K562 (cell line): ENCODE data around the gene RIPPLY3. TPM values are rescaled to one million over a fixed set of nuclear protein-coding genes. Genes with fewer than 3 reads are reported as not detected.

Experiments
- BCOR ChIP-seq: fragments of 450-650 bp; IDR thresholded peaks from 2 replicates; pipeline ENCODE4 v1.6.1; 2016
- BMI1 ChIP-seq: fragments of 150-350 bp; IDR thresholded peaks from 2 replicates; pipeline ENCODE4 v1.6.1; 2014; ENCODE audit warnings: low read length
- CHD2 ChIP-seq: IDR thresholded peaks from 2 replicates; pipeline ENCODE4 v1.6.1; 2011; ENCODE audit warnings: low read depth, low read length
- FOXJ3 ChIP-seq: sonication (generic); formaldehyde crosslinking; IDR thresholded peaks from 2 replicates; pipeline ENCODE4 v1.4.0; 2020; ENCODE audit warnings: mild to moderate bottlenecking, missing genetic modification reagents
- MEIS2 ChIP-seq: fragments of 450-650 bp; IDR thresholded peaks from 2 replicates; pipeline ENCODE4 v1.6.1; 2014; ENCODE audit warnings: mild to moderate bottlenecking; ENCODE audit not compliant: partially characterized antibody
- POLR2G ChIP-seq: fragments of 200-400 bp; formaldehyde crosslinking; IDR thresholded peaks from 2 replicates; pipeline ENCODE4 v1.6.1; 2017; ENCODE audit warnings: low read depth, mild to moderate bottlenecking, antibody characterized with exemption, low read length, moderate library complexity
- POLR3G ChIP-seq: IDR thresholded peaks from 2 replicates; pipeline ENCODE4 v1.6.1; 2011; ENCODE audit not compliant: insufficient read length, insufficient replicate concordance; ENCODE audit errors: extremely low read depth
- RAD51 ChIP-seq: fragments of 450-650 bp; IDR thresholded peaks from 2 replicates; pipeline ENCODE4 v1.7.1; 2016; ENCODE audit warnings: low read depth, mild to moderate bottlenecking, borderline replicate concordance
- RREB1 ChIP-seq: fragments of 250-450 bp; sonication (Bioruptor Pico); IDR thresholded peaks from 2 replicates; pipeline ENCODE4 v1.4.0; 2020
- SMAD2 ChIP-seq: fragments of 150-350 bp; IDR thresholded peaks from 2 replicates; pipeline ENCODE4 v1.6.1; 2014; ENCODE audit warnings: low read depth, mild to moderate bottlenecking, low read length
- STAT5B ChIP-seq: fragments of 250-450 bp; sonication (Bioruptor Pico); IDR thresholded peaks from 2 replicates; pipeline ENCODE4 v1.8.0; 2021; ENCODE audit warnings: mild to moderate bottlenecking, inconsistent platforms
- TAL1 ChIP-seq: fragments of 450-650 bp; IDR thresholded peaks from 2 replicates; pipeline ENCODE4 v1.6.1; 2016; ENCODE audit warnings: mild to moderate bottlenecking
- ZBTB17 ChIP-seq: fragments of 450-650 bp; formaldehyde crosslinking; IDR thresholded peaks from 2 replicates; pipeline ENCODE4 v1.4.0; 2020; ENCODE audit warnings: mild to moderate bottlenecking
- ZNF212 ChIP-seq: fragments of 450-650 bp; formaldehyde crosslinking; IDR thresholded peaks from 2 replicates; pipeline ENCODE4 v1.4.0; 2020; ENCODE audit warnings: mild to moderate bottlenecking
- ZNF79 ChIP-seq: fragments of 250-450 bp; sonication (Bioruptor Pico); IDR thresholded peaks from 2 replicates; pipeline ENCODE4 v1.4.0; 2020; ENCODE audit warnings: low read depth, mild to moderate bottlenecking, moderate library complexity
- polyA plus RNA-seq, 8 experiments: library from polyadenylated mRNA; depleted of rRNA in 4 of 8; stranded (reverse) in 5 of 8; unstranded in 3 of 8; fragments of >200 nt; fragmentation: Nextera tagmentation in 2 of 8; fragmentation: Illumina TruSeq in 1 of 8; extraction: Ambion mirVana in 2 of 8; extraction: Trizol in 1 of 8; gene quantifications; 2 replicates each; pipeline versions ENCODE4 v1.2.1 to v1.2.3, GENCODE V29; 2011 to 2014; ENCODE audit warnings: inconsistent platforms in 1 of 8, missing spikeins in 1 of 8
- total RNA-seq, 7 experiments: library from RNA; depleted of rRNA in 6 of 7; stranded (reverse); fragments of >200 nt in 6 of 7; fragmentation: Illumina TruSeq in 2 of 7; extraction: Trizol in 2 of 7; gene quantifications; 2 replicates each; pipeline versions ENCODE4 v1.2.1 to v1.2.3, GENCODE V29; 2011 to 2021; ENCODE audit warnings: low replicate concordance in 1 of 7
- TF ChIP-seq, protein P1 (sequence below): sonication (generic); formaldehyde crosslinking; IDR thresholded peaks from 2 replicates; pipeline ENCODE4 v1.8.0; 2023; ENCODE audit warnings: mild to moderate bottlenecking, missing genetic modification reagents
- TF ChIP-seq, protein P2 (sequence below): conservative IDR thresholded peaks from 2 replicates; pipeline ENCODE4 v1.6.1; 2011; ENCODE audit warnings: low read depth, mild to moderate bottlenecking, low read length; ENCODE audit not compliant: control insufficient read depth
- TF ChIP-seq, protein P3 (sequence below): fragments of 250-450 bp; sonication (Bioruptor Pico); IDR thresholded peaks from 2 replicates; pipeline ENCODE4 v1.9.0; 2021; ENCODE audit warnings: mild to moderate bottlenecking, inconsistent platforms

RIPPLY3 gene
- total and polyA plus RNA-seq, 9 of the 15 experiments (the other 6 are each of a cell fraction or from before 2014, with no cell fraction given) = not detected

- TF ChIP-seq RREB1 (CRISPR knock-in tag) (peak; percentile 13; the same call in 1 of the 2 replicates), RAD51 (no peak), CHD2 (0 out of 2 replicates have a peak, but pooled peaks have one; percentile 12), FOXJ3 (no peak), BMI1 (no peak), POLR3G (no peak), TAL1 (no peak), POLR2G (peak; percentile 93), SMAD2 (no peak), MEIS2 (peak; percentile 85), BCOR (no peak), ZBTB17 (CRISPR knock-in tag) (peak; percentile 76), STAT5B (CRISPR knock-in tag) (no peak), ZNF79 (CRISPR knock-in tag) (no peak), ZNF212 (CRISPR knock-in tag) (peak; percentile 7; the same call in 1 of the 2 replicates)
- TF ChIP-seq, protein P1, sequence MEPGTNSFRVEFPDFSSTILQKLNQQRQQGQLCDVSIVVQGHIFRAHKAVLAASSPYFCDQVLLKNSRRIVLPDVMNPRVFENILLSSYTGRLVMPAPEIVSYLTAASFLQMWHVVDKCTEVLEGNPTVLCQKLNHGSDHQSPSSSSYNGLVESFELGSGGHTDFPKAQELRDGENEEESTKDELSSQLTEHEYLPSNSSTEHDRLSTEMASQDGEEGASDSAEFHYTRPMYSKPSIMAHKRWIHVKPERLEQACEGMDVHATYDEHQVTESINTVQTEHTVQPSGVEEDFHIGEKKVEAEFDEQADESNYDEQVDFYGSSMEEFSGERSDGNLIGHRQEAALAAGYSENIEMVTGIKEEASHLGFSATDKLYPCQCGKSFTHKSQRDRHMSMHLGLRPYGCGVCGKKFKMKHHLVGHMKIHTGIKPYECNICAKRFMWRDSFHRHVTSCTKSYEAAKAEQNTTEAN = no peak
- TF ChIP-seq, protein P2, sequence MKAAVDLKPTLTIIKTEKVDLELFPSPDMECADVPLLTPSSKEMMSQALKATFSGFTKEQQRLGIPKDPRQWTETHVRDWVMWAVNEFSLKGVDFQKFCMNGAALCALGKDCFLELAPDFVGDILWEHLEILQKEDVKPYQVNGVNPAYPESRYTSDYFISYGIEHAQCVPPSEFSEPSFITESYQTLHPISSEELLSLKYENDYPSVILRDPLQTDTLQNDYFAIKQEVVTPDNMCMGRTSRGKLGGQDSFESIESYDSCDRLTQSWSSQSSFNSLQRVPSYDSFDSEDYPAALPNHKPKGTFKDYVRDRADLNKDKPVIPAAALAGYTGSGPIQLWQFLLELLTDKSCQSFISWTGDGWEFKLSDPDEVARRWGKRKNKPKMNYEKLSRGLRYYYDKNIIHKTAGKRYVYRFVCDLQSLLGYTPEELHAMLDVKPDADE = 0 out of 2 replicates have a peak, but pooled peaks have one; percentile 57
- TF ChIP-seq, protein P3, sequence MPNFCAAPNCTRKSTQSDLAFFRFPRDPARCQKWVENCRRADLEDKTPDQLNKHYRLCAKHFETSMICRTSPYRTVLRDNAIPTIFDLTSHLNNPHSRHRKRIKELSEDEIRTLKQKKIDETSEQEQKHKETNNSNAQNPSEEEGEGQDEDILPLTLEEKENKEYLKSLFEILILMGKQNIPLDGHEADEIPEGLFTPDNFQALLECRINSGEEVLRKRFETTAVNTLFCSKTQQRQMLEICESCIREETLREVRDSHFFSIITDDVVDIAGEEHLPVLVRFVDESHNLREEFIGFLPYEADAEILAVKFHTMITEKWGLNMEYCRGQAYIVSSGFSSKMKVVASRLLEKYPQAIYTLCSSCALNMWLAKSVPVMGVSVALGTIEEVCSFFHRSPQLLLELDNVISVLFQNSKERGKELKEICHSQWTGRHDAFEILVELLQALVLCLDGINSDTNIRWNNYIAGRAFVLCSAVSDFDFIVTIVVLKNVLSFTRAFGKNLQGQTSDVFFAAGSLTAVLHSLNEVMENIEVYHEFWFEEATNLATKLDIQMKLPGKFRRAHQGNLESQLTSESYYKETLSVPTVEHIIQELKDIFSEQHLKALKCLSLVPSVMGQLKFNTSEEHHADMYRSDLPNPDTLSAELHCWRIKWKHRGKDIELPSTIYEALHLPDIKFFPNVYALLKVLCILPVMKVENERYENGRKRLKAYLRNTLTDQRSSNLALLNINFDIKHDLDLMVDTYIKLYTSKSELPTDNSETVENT = peak; percentile 78
Observed at GRCh38 chr21:36989699-36990507, 16.6 kb upstream of the RIPPLY3 start (continued).
